CD4-positive, alpha-beta T cell treated with Interleukin-15 for 1 hour (primary cell): ENCODE results near the gene NCOA1.
"Not testable (repeated sequence)": the region's sequence is repeated elsewhere in the genome, so short reads cannot be mapped to it uniquely, and the experiment has no call there.

Experiments
- DNase-seq: peaks from one replicate; pipeline ENCODE4 v3.0.0-alpha.2; 2020

The NCOA1 gene

GRCh38 chr2:24754985-24755705, 264.1 kb downstream of the NCOA1 start:
- no peak for DNase-seq

DNA sequence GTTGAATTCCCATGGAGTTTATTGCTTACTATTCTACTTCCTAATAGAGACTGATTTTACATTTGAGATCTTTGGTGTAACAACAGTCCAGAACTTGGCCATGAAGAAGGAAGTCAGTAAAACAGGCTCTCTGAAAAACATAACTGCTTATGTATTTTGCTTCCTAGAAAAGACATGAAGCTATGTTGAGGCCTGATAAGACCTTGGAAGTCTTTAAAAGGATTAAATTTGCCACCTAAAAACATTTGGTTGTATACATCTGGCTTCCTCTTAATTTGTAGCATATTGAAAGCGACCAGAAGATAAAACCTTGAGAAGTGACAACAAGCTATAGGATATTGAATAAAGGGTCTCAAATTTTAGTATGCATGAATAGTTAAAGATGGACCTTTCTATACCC, 265.7 kb downstream of the NCOA1 start:
- no peak for DNase-seq

DNA sequence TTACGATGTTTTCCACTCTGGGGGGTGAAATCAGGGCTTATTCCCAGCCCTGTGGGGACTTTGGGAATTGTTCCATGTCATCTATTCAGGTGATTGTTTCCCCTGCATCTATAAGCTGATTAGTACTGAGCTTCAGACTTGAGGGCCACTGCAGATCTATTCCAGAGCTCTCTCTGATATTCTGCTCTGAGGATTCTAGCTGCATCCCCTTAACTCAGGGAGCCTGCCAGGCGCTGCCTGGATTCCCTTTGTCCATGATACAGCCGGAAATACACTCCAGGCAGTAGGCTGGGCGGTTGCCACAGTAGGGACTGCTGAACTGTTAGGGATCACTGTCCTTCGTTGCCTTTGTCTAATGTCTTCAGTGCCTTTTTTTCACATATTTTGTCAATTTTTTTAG, 270.8 kb downstream of the NCOA1 start:
- no peak for DNase-seq

DNA sequence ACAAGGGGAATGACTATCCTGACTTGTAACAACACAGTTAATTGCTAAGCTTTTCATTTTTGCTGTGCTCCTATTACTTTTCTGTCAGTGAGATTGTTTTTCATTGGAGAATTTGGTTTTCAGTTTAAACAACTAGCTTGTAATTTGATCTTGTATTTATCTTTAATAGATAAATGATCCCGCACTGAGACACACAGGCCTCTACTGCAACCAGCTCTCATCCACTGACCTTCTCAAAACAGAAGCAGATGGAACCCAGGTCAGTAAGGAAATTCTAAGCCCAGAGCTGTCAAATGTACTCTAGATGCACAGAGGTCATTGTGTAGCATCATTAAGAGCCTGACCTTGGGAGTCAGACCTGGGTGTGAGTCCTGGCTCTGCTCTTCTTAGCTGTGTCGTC, 271.5 kb downstream of the NCOA1 start:
- no peak for DNase-seq

DNA sequence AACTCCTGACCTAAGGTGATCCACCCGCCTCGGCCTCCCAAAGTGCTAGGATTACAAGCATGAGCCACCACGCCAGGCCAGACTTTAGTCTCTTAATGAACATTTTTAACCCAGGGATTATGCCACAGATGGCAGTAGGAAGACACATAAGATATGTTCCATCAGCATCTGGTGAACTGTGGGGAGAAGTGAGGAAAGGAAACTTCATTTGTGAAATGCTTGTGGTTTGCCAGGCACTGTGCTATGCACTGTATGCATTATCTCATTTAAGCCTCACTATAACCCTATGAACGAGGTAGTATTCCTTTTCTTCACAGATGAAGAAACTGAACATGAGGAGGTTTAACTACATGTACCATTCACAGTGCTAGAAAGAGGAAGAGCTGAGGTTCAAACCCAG, 272.8 kb downstream of the NCOA1 start:
- no peak for DNase-seq

- DNase-seq, result no peak
Measured at GRCh38 chr2:24766609-24767008, 275.6 kb downstream of the NCOA1 start.

GRCh38 chr2:24768013-24768412, 277.0 kb downstream of the NCOA1 start:
- no peak for DNase-seq

- DNase-seq, result no peak
Measured at GRCh38 chr2:24768601-24769000, 277.5 kb downstream of the NCOA1 start.

DNA sequence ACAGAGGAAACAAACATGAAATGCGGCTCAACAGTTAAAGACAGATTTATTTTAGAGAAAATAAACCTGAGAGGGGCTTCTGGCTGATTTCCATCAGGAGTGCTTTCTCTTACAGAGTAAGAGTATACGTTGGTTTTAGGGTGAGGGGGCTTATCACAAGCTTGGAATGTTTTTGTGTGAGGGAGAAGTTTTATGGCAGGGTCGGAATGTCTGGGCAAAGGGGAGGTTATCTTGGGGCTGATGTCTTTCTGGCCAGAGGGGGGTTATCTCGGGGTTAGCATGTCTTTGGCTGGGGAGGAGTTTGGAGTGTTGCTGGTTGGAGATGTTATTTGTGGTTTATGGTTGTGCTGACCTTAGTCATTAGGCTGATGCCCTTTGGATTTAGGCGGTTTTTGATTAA, 280.0 kb downstream of the NCOA1 start:
- DNase-seq, result no peak

GRCh38 chr2:24771764-24772586, 280.9 kb downstream of the NCOA1 start:
- no peak for DNase-seq

- DNase-seq, result no peak
Measured at GRCh38 chr2:24774373-24774772, 283.3 kb downstream of the NCOA1 start.

DNA sequence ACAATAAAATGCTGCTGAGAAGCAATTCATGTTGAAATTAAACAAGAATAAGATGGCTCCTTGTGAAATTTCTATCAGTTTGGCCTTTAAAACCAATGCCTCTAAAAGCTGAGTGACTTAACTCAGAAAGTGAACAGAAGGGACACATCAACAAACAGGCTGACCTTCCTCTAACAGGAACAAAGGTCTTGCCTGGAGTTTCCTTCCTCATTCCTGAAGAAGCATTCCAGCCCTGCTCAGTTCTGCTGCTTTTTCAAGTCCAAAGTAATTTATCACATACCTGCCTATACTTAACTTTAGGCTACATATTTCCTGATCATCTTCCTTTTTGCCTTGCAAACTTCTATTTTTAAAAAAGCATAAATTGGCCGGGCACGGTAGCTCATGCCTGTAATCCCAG, 288.1 kb downstream of the NCOA1 start:
- DNase-seq, result no peak

- DNase-seq, result no peak
Measured at GRCh38 chr2:24783641-24784040, 292.6 kb downstream of the NCOA1 start.

- DNase-seq, result peak; percentile 48
Measured at GRCh38 chr2:24785671-24786321, 294.7 kb downstream of the NCOA1 start.

DNA sequence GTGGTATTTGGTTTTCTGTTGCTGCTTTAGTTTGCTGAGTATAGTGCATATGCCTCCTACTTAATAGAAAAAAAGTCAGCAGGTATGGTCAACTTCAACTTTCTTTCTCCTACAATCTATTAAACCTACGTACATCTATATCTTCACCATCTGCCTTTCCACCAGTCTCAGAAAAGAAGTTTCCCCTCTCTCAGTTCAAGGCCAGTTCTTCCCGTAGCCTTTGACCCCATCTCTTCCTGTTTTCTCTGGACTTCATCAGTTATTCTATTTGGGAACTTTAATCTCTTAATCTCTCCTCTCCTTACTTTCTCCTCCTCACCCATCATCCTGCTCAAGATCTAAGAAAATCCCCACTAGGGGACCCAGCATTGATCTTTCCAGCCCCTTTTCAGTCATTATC, 296.5 kb downstream of the NCOA1 start:
- DNase-seq, result no peak

DNA sequence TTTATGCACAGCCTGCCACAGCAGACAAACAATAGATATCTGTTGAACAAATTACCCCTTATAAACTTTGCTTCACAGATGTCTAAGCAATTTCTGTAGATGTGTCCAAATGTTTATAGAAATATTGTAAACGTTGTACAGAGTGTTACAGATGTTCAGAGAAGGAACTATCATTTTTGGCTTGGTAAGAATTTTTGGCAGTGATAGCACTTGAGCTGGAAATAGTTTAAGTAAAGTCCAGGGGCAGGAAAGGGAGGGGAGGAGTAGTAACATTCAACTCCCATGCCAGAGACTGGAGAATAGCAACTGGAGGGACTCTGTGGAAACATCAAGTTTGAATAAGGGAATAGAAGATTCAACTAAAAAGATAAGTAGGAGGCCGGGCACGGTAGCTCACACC, 297.8 kb downstream of the NCOA1 start:
- no peak for DNase-seq

- DNase-seq, result no peak
Measured at GRCh38 chr2:24791452-24791851, 300.4 kb downstream of the NCOA1 start.

- no peak for DNase-seq
Measured at GRCh38 chr2:24792542-24792873, 301.5 kb downstream of the NCOA1 start.

GRCh38 chr2:24792874-24793760, 302.1 kb downstream of the NCOA1 start, which contains the start of the genes CENPO and PTRHD1:
CENPO (plus strand) TSS chr2:24793425; CDS start chr2:24793920, 495 bp downstream.
PTRHD1 (minus strand) TSS chr2:24793391; CDS start chr2:24793377, 14 bp downstream.
- peak; percentile 95 for DNase-seq

DNA sequence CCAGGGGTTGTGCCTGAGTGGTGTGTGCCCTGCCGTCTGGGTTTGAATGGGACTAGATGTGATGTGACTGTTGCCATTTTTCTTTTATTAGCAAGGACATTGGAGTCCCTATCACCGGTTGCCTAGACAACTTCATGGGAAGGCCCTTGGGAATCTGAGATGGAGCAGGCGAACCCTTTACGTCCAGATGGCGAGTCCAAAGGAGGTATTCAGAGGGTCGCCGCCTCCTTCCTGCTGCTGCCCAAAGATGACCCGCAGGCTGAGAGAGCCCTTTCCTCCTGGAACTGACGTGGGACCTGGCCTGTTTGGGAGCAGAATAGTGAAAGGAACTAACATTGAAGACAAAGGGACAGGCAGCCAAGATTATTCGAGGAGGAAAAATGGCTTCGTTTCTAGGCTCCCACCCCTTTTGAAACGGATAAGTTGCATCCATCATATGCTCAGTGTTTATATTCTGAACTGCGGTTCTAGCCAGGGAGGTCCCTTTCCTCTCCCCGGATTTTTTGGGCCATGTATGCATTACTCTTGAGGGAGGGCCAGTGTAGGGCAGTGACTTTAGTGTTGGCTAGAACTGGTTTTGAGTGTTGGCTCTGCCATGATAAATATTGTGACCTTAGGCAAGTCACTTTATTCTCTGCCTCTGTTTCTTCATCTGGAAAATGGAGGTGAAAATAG, 302.8 kb downstream of the NCOA1 start:
- no peak for DNase-seq

- DNase-seq, result no peak
Measured at GRCh38 chr2:24797644-24798043, 306.6 kb downstream of the NCOA1 start.

DNA sequence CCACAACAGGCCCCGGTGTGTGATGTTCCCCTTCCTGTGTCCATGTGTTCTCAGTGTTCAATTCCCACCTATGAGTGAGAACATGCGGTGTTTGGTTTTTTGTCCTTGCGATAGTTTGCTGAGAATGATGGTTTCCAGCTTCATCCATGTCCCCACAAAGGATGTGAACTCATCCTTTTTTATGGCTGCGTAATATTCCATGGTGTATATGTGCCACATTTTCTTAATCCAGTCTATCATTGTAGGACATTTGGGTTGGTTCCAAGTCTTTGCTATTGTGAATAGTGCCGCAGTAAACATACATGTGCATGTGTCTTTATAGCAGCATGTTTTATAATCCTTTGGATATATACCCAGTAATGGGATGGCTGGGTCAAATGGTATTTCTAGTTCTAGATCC, 309.4 kb downstream of the NCOA1 start:
- not testable (repeated sequence) for DNase-seq
